Measurements from ENCODE around the gene FAM216A.

DNA sequence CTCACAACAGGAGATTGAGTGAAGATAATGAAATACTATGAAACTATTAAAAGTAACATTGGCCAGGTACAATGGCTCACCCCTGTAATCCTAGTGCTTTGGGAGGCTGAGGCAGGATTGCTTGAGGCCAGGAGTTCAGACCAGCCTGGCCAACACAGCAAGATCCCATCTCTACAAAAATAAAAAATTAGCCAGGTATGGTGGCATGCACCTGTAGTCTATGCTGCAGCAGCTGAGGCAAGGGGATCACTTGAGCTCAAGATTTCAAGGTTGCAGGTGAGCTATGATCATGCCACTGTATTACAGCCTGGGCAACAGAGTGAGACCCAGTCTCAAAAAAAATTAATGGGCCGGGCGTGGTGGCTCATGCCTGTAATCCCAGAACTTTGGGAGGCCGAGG, 48.4 kb downstream of the FAM216A start:
- TF ChIP-seq CTCF (IDR thresholded peaks at IDR 0.05) (no peak), POLR2A (IDR thresholded peaks at IDR 0.05) (no peak)

Data from thyroid gland (tissue), 4 donors.